GM10266 (cell line): ENCODE results near the gene FAM174B.

Experiments used
- DNase-seq: peaks from one replicate; pipeline ENCODE4 v3.0.0; 2012; ENCODE audit errors: extremely low spot score
- TF ChIP-seq, protein P1 (sequence below): IDR thresholded peaks from 2 replicates; pipeline ENCODE4 v1.5.1; 2012; ENCODE audit warnings: mild to moderate bottlenecking, low read depth; ENCODE audit not compliant: control insufficient read depth, insufficient read depth; ENCODE audit errors: missing control alignments

FAM174B gene

DNA sequence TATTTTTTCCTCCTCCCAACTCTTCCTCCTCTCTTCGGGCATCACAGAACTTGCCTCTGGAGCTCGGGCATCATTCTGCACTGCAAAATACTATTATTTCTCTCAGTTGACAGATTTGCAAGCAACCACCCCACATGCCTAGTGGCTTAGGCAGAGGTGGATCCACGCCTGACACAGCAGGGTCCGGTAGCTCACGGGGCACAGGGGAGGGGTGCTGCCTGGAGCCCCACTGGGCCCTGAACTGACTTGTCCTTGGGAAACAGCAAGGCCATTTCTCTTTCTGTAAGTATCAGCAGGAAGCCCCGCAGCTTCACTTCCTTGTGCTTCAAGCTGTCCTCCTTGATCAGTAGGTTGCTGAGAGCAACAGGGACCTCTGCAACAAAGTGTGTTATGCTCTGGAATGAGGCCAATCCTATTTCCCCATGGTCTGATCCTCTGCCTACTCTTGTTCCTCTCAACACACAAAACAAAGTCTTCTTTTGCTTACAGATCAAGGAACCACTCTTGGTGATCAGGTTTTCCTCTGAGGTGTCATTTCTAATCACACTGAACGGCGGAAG, 69.1 kb downstream of the FAM174B start:
- TF ChIP-seq, protein P1, sequence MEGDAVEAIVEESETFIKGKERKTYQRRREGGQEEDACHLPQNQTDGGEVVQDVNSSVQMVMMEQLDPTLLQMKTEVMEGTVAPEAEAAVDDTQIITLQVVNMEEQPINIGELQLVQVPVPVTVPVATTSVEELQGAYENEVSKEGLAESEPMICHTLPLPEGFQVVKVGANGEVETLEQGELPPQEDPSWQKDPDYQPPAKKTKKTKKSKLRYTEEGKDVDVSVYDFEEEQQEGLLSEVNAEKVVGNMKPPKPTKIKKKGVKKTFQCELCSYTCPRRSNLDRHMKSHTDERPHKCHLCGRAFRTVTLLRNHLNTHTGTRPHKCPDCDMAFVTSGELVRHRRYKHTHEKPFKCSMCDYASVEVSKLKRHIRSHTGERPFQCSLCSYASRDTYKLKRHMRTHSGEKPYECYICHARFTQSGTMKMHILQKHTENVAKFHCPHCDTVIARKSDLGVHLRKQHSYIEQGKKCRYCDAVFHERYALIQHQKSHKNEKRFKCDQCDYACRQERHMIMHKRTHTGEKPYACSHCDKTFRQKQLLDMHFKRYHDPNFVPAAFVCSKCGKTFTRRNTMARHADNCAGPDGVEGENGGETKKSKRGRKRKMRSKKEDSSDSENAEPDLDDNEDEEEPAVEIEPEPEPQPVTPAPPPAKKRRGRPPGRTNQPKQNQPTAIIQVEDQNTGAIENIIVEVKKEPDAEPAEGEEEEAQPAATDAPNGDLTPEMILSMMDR = no peak
- no peak for DNase-seq

DNA sequence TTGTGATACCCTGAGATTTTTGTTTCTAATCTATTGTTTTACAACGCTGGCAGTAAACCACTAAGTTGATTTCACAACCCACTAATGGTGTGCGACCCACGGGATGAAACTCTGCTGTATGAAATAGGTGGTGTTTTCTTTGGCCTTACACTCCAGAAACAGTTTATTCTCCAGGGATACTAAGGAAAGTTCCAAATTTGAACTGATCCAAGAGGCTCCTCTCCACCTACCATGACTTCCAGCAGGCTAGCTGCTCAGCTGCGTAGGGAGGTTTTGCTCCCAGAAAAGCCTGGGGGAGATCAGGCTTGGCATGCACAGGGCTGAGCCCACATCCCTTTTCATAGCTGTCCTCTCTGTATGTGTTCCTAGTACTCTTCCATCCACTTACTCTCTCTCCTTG, 71.5 kb downstream of the FAM174B start:
- TF ChIP-seq, protein P1 = no peak
- no peak for DNase-seq

DNA sequence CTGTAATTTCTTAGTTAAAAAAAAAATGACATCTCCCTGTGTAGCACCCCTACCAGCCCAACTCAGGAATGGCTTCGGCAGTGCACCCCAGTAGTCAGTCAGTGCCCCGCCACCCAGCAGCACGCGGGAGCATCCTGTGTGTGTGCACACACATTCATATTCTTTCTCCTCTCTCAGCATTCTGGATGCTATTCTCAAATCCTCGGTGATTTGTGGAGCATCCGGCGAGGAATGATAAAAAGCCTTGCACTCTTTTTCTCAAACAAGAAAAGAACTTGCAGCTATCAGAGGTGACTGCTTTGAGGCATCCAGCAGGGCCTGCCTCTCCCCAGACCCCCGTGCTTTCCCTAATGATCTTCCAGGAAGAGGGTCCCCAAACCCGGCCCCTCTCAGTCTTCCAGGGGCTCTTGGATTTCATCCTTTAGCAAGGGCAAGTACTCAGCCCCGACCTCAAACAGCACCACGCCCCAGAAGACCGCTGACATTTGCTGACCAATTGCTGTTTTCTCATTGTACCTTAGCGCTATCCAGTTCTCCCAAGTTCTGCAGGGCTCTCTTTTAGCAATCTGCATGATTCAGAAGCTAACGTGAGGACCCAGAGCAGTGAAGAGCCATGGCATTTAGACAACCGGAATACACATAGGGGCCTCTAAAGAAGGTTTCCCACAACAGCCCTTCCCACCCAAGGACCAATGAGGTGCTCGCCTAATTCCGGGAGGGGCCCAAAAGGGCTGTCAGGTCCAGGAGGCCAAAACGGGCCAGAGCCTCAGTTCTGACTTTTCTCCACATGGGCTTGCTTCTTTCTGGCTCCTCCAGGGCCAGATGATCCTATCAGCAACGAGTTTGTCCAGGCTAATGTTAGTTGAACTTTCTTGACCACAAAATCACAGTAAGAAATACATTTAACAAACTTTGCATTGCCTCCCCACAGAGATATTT, 72.2 kb downstream of the FAM174B start:
- DNase-seq = no peak
- TF ChIP-seq, protein P1 = no peak

DNA sequence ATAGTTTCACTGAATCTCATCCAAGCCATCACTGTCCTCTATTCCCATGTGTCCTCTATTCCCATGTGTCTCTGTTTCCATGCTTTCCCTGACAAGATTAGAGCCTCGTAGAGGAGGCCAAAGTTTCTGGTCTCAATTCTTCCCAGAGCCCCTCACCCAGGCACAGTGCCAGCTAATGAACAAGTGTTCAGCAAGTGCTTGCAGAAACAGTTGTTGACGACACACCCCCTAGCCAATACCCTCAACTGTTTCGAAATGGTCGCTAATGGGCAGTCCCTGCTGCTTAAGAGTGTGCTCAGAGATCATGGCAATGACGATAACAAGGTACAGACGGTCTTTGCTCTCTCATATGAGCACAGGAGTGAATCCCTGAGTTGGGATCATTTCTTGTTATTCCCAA, 73.4 kb downstream of the FAM174B start:
- DNase-seq = no peak
- TF ChIP-seq, protein P1 = no peak

DNA sequence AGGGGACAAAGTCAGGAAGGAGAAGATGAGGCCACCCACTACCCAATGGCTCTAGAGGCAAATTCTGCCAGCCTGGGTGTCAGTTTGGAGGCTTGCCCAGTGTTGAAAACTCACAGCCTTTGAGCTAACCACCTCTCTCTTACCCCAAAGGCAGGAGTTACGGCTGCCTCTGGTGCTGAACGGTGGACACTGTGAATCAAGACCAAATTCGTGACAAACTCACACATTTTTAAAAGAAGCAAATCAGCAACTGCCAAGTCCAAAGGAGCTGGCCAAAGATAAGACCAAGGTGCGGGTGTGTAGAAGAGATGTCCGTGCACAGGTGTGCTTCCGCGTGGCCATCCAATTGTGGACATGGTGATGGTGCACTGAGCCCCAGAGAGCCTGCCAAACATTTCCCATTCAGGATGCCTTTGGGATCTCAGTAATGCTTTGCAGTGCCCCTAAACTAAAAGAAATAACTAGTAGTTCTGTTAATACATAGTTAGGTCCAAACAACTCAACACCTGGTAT, 74.6 kb downstream of the FAM174B start:
- no peak for DNase-seq
- TF ChIP-seq, protein P1 = no peak

DNA sequence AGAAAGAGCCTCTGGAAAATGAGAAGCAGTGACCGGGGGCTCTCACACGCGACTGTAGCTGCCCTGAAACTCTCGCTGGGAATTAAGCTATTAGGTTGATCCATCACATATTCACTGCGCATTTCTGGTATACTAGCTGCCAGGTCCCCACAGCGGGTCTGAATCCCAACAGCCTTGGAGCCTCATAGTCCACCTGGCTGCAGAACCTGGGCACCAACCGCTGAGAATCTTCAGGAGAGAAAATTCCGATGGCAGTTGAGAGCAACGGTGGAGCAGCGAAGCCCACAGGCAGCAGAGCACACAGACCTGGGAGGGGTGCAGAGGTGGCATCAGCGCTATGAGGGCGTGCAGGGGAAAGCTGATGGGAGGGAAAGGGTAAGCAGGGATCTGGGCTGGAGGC, 75.1 kb downstream of the FAM174B start:
- no peak for DNase-seq
- TF ChIP-seq, protein P1 = no peak

DNA sequence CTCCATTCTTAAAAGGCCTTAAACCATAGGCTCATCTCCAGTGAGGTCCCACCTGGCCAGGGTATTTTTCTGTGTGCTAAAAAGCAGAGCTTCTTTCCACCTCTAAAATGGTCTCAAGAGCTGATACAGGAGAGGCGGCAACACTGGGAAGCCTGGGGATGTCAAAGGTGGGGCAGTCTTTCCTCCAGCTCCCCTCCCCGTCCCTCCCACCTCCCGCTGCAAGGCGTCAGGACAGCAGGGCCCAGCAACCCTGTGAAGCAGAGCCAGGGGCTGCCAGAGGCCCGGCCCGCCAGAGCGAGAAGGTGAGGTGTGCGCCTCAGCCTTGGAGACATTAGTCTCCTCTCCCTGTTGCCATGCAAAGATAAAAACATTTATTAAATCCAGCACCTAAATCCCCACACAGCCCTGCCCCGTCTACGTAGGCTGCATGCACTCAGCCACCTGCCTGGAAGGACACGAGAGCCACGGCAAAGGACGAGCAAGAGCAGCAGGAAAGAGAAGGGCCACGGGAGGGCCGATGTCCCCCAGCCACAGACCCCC, 75.6 kb downstream of the FAM174B start:
- DNase-seq = no peak
- TF ChIP-seq, protein P1 = no peak
